GM18951 (cell line): ENCODE results near the gene CCDC134.

ENCODE experiments used
- POLR2A ChIP-seq: IDR thresholded peaks from 4 replicates; pipeline ENCODE4 v1.6.1; 2011; ENCODE audit warnings: mild to moderate bottlenecking; ENCODE audit not compliant: insufficient read length, insufficient read depth; ENCODE audit errors: extremely low read depth
- in situ Hi-C: fragments of 300-500 bp; cut with MboI; formaldehyde crosslinking; loops from one replicate; pipeline ENCODE4 v1.12.0; 2022; ENCODE audit warnings: low sequenced_read_pairs, mixed read lengths, inconsistent platforms; ENCODE audit not compliant: unreplicated experiment

The CCDC134 gene

GRCh38 chr22:41800348-41801146 lies at the start of gene CCDC134:
Gene CCDC134 (plus strand): TSS chr22:41800679. CDS start chr22:41808891, 8,212 bp downstream.
- in situ Hi-C loops = no loop called here
- TF ChIP-seq POLR2A = peak; percentile 97

DNA sequence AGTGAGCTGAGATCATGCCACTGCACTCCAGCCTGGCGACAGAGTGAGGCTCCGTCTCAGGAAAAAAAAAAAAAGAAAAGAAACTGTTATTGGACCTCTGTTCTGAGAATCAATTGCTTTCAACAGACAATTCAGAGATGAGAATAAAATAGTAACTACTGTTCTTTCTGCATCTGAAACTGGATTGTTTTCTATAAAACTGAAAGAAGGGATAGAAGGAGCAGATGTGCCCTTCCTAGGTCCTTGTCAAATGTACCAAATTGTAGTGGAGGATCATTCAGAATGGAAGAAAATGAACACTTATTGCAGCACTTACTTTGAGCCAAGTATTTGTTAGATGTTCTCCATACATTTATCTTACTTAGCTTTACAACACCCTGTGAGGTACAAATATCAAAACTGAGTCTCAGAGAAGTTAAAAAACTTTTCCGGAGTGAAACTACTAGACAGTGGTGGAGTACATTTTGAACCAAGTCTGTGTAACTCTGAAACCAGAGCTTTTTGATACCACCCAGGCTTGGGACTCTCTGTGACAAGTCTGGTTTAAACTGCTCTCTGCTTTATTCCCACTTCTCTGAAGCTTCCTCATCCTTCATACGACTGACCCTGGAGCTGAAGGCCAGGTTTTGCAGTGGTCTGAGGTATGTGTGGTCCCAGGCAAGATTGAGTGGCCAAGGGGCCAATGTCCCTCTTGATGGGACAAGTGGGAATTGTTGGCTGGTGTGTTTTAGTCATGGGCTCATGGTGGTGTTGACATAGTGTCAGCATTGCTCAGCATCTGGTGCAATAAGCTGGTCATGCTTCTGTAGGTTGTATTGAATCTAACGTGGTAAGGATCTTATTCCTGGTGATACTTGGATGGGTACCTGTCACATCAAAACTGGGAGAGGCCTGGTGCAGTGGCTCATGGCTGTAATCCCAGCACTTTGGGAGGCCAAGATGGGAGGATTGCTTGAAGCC lies 48.2 kb upstream of the CCDC134 start:
- TF ChIP-seq POLR2A = no peak
- in situ Hi-C loops = no loop called here

GRCh38 chr22:41753984-41754383 lies 46.5 kb upstream of the CCDC134 start:
- TF ChIP-seq POLR2A = no peak

DNA sequence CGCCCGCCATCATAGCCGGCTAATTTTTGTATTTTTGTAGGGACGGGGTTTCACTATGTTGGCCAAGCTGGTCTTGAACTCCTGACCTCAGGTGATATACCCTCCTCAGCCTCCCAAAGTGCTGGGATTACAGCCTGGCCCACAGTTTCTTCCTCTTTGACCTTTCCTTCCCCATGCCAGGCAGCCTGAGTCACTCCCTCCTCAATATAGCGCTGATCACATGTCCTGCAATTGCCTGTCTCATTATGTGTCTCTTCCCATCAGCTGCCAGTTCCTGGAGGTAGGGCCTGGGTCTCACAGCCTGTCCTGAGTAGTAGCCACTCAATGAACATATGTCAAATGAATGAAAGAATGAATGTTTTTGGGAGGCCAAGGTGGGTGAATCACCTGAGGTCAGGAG lies 43.0 kb upstream of the CCDC134 start:
- TF ChIP-seq POLR2A = no peak
- in situ Hi-C loops = no loop called here

More at GRCh38 chr22:41753984-41754383, 46.5 kb upstream of the CCDC134 start:
- in situ Hi-C loops = no loop called here

DNA sequence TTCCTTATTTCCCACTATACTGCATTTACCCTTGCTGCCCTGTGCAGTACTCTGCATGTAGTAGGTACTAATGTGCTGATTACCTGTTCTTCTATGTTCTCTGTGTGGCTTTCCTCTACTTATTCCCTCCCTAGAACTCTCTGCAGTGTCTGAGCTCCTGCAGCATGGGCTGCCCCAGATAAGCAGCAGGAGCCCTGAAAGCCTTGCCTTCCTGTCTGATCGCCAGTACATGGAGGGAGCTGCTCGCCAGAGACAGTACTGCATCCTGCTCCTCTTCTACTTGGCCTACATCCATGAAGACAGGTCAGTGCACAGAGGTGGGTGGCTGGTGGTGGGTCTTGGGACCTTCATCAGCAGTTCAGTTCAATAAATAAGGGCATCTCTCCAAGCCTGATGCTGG lies 42.2 kb upstream of the CCDC134 start:
- in situ Hi-C loops = no loop called here
- no peak for TF ChIP-seq POLR2A

DNA sequence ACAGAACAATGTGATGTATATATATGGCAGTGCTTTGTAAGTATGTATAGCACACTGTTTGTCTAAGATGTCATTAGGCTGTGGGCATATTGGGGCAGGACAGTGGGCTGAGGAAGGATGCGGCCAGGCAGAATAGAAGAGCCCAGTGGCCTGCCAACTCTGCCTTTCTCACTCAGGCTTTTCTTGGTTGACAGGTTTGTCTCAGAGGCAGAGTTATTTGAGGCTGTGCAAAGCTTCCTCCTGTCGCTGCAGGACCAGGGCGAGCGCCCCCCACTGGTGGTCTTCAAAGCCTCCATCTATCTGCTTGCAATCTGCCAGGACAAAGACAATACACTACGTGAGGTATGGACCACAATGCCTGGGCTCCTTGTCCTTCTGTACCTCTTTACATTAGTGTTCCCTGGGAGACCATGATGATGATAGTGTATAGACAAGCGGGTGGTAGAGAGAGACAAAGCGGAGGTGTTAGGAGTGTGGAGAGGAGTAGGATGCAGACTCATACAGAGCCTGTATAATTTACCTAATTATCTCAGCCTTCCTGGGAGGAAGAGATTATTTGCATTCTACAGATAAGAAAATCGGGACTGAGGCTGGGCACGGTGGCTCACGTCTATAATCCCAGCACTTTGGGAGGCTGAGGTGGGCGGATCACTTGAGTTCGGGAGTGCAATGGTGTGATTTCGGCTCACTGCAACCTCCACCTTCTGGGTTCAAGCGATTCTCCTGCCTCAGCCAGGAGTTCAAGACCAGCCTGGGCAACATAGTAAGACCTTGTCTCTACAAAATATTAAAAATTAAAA lies 37.3 kb upstream of the CCDC134 start:
- in situ Hi-C loops = no loop called here
- TF ChIP-seq POLR2A = no peak

- no peak for TF ChIP-seq POLR2A
- in situ Hi-C loops = no loop called here
Measured at GRCh38 chr22:41766476-41766875, 34.0 kb upstream of the CCDC134 start.

DNA sequence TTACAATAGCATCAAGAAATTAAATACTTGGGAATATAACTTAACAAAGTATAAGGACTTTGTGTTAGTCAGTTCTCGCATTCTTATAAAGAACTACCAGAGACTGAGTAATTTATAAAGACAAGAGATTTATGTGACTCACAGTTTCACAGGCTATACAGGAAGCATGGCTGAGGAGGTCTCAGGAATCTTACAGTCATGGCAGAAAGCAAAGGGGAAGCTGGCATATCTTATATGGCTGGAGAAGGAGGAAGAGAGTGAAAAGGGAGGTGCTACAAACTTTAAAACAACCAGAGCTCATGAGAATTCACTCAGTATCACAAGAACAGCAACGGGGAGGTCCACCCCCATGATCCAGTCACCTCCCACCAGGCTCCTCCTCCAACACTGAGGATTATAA lies 32.0 kb upstream of the CCDC134 start:
- TF ChIP-seq POLR2A = no peak
- in situ Hi-C loops = no loop called here

GRCh38 chr22:41770715-41771468 lies 29.6 kb upstream of the CCDC134 start:
- in situ Hi-C loops = no loop called here
- TF ChIP-seq POLR2A = no peak

GRCh38 chr22:41772198-41772597 lies 28.3 kb upstream of the CCDC134 start:
- no peak for TF ChIP-seq POLR2A
- in situ Hi-C loops = no loop called here

DNA sequence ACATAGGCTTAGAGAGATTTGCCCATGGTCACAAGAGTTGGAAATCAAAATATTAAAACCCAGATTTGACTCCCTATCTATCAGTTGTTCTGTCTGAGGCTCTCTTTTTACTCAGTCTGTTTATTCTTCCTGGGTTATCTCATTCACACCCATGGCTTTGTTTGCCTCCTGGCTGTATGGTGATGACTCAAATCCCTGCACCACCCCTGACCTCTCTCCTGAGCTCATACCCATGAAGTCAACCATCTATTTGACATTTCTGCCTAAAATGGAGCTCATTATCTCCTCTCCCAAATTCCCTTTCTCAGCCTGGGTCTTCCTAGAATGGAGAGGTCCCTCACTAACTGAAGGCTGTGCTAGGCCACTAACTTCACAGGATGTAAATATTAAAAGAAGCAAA lies 27.8 kb upstream of the CCDC134 start:
- no peak for TF ChIP-seq POLR2A
- in situ Hi-C loops = no loop called here

GRCh38 chr22:41775338-41775737 lies 25.1 kb upstream of the CCDC134 start:
- in situ Hi-C loops = no loop called here
- TF ChIP-seq POLR2A = no peak
